HepG2 (cell line): ENCODE data around the gene FANCF. TPM values are rescaled to one million over a fixed set of nuclear protein-coding genes. Genes with fewer than 3 reads are reported as not detected.

Experiments used
- ATF7 ChIP-seq, 2 experiments: fragments of 450-650 bp in 1 of 2; sonication (generic) in 1 of 2; formaldehyde crosslinking in 1 of 2; IDR thresholded peaks; 2 replicates each; pipeline versions ENCODE4 v1.4.0 to v1.6.1; 2016 to 2020; ENCODE audit warnings: antibody characterized with exemption in 1 of 2, mild to moderate bottlenecking in 1 of 2, missing genetic modification reagents in 1 of 2
- DNMT3B ChIP-seq: conservative IDR thresholded peaks from 2 replicates; pipeline ENCODE4 v1.6.1; 2016; ENCODE audit warnings: missing biosample characterization, control low read depth
- HMG20B ChIP-seq: conservative IDR thresholded peaks from 2 replicates; pipeline ENCODE4 v1.6.1; 2016; ENCODE audit warnings: missing genetic modification reagents, missing compliant biosample characterization
- HOXA9 ChIP-seq: sonication (generic); formaldehyde crosslinking; IDR thresholded peaks from 2 replicates; pipeline ENCODE4 v1.8.1; 2022; ENCODE audit warnings: missing genetic modification reagents, mild to moderate bottlenecking, moderate library complexity, borderline replicate concordance
- KDM6A ChIP-seq: IDR thresholded peaks from 2 replicates; pipeline ENCODE4 v1.6.1; 2016; ENCODE audit warnings: low read depth
- NCOA1 ChIP-seq: sonication (generic); formaldehyde crosslinking; IDR thresholded peaks from 2 replicates; pipeline ENCODE4 v1.9.0; 2021; ENCODE audit warnings: missing genetic modification reagents
- PLRG1 ChIP-seq: fragments of 450-650 bp; conservative IDR thresholded peaks from 2 replicates; pipeline ENCODE4 v1.6.1; 2016
- SAP130 ChIP-seq: IDR thresholded peaks from 2 replicates; pipeline ENCODE4 v1.6.1; 2016; ENCODE audit warnings: low read depth
- TBX2 ChIP-seq: sonication (generic); formaldehyde crosslinking; IDR thresholded peaks from 2 replicates; pipeline ENCODE4 v1.5.0; 2020; ENCODE audit warnings: missing genetic modification reagents, mild to moderate bottlenecking, borderline replicate concordance
- ZKSCAN8 ChIP-seq: IDR thresholded peaks from 2 replicates; pipeline ENCODE4 v1.6.1; 2016; ENCODE audit warnings: borderline replicate concordance, missing genetic modification reagents, missing compliant biosample characterization
- ZMYM2 ChIP-seq: sonication (generic); formaldehyde crosslinking; IDR thresholded peaks from 2 replicates; pipeline ENCODE4 v1.8.0; 2022; ENCODE audit warnings: mild to moderate bottlenecking, missing genetic modification reagents
- ZNF205 ChIP-seq: IDR thresholded peaks from 2 replicates; pipeline ENCODE4 v1.6.1; 2018; ENCODE audit warnings: missing biosample characterization, missing genetic modification reagents
- ZNF230 ChIP-seq: sonication (generic); formaldehyde crosslinking; IDR thresholded peaks from 2 replicates; pipeline ENCODE4 v1.4.0; 2020; ENCODE audit warnings: mild to moderate bottlenecking, missing genetic modification reagents
- ZNF44 ChIP-seq: sonication (generic); formaldehyde crosslinking; IDR thresholded peaks from 2 replicates; pipeline ENCODE4 v1.5.1; 2020; ENCODE audit warnings: mild to moderate bottlenecking, missing genetic modification reagents
- ZNF451 ChIP-seq: sonication (generic); formaldehyde crosslinking; IDR thresholded peaks from 2 replicates; pipeline ENCODE4 v1.5.0; 2020; ENCODE audit warnings: mild to moderate bottlenecking, missing genetic modification reagents
- polyA plus RNA-seq, 8 experiments: library from polyadenylated mRNA; depleted of rRNA in 3 of 8; stranded (reverse) in 7 of 8; unstranded in 1 of 8; fragments of >200 nt; fragmentation: Illumina TruSeq in 4 of 8; extraction: Trizol in 4 of 8; gene quantifications; 2 replicates each; pipeline versions ENCODE4 v1.2.1 to v1.2.3, GENCODE V29; 2011 to 2016; ENCODE audit warnings: low read depth in 4 of 8, missing spikeins in 1 of 8, mixed read lengths in 1 of 8; ENCODE audit not compliant: insufficient read depth in 1 of 8
- total RNA-seq, 5 experiments: library from RNA; depleted of rRNA; stranded (reverse); fragments of >200 nt; fragmentation: Illumina TruSeq; extraction: Trizol; gene quantifications; 2 replicates each; pipeline ENCODE4 v1.2.3, GENCODE V29; 2016; ENCODE audit warnings: low read depth in 1 of 5
- TF ChIP-seq, protein P1 (sequence below): sonication (generic); formaldehyde crosslinking; IDR thresholded peaks from 2 replicates; pipeline ENCODE4 v1.5.1; 2020; ENCODE audit warnings: mild to moderate bottlenecking, missing genetic modification reagents, borderline replicate concordance
- TF ChIP-seq, protein P2 (sequence below): sonication (generic); formaldehyde crosslinking; IDR thresholded peaks from 2 replicates; pipeline ENCODE4 v1.8.0; 2022; ENCODE audit warnings: mild to moderate bottlenecking, missing genetic modification reagents, moderate library complexity
- TF ChIP-seq, protein P3 (sequence below), 2 experiments: IDR thresholded peaks; 2 replicates each; pipeline ENCODE4 v1.6.1; 2011 to 2012; ENCODE audit warnings: low read length in 2 of 2, borderline replicate concordance in 1 of 2, low read depth in 1 of 2, mild to moderate bottlenecking in 1 of 2, moderate library complexity in 1 of 2
- TF ChIP-seq, protein P4 (sequence below): sonication (generic); formaldehyde crosslinking; IDR thresholded peaks from 2 replicates; pipeline ENCODE4 v1.4.0; 2020; ENCODE audit warnings: missing genetic modification reagents

FANCF gene
- total and polyA plus RNA-seq, 2 of the 13 experiments (the other 11 are each of a cell fraction or from before 2014, with no cell fraction given): 2.5 to 9.7 TPM

DNA sequence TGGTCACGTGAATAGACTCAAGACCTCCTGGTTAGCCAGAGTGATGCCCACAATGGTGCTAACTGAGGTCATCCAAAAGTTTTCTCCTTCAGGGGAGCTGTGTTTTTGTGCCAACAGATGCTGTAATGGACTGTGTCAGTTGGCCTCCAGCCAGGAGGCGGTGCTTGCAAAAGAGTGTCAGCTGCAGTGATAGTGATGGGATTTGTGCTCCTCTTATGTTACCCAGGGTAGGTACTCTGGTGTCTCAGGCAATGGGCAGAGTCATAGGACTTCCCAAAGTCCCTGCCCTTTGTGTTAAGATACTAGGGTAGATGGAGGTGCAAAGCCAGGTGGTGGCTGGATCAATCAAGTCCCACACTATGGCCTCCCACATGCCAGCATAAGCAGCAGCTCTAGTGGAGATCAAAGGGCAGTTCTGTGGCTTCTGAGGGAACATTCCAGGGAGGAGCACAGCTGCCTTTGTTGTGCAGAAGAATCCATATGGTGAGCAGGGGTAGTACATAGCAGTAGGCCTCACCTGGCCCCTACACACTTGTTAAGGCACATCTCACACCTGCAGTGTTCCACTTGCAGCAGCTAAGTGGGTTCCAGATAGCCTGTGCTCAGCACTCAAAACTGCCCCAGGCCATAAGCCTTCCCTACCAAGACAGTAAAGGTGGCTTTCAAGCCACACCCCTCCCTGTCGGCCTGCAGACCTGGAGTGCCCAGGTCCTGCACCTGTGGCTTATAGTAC is 9.4 kb upstream of the FANCF start (continued):
- TF ChIP-seq, protein P1, sequence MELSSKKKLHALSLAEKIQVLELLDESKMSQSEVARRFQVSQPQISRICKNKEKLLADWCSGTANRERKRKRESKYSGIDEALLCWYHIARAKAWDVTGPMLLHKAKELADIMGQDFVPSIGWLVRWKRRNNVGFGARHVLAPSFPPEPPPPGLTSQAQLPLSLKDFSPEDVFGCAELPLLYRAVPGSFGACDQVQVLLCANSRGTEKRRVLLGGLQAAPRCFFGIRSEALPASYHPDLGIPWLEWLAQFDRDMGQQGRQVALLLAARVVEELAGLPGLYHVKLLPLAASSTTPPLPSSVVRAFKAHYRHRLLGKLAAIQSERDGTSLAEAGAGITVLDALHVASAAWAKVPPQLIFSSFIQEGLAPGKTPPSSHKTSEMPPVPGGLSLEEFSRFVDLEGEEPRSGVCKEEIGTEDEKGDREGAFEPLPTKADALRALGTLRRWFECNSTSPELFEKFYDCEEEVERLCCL (CRISPR knock-in tag): no peak
- TF ChIP-seq ZNF230 (CRISPR knock-in tag) (no peak), ZMYM2 (CRISPR knock-in tag) (no peak), DNMT3B (no peak), NCOA1 (CRISPR knock-in tag) (no peak), ZNF451 (CRISPR knock-in tag) (no peak), PLRG1 (no peak), KDM6A (CRISPR knock-in tag) (peak; percentile 86), ZNF205 (CRISPR knock-in tag) (peak; percentile 61; the same call in 1 of the 2 replicates), SAP130 (CRISPR knock-in tag) (peak; percentile 68; the same call in 1 of the 2 replicates), TBX2 (peak; percentile 77; the same call in 1 of the 2 replicates), ATF7 (IDR thresholded peaks at IDR 0.05) (no peak), ATF7 (CRISPR knock-in tag; IDR thresholded peaks at IDR 0.05) (no peak), HOXA9 (no peak), HMG20B (CRISPR knock-in tag) (peak; percentile 46; the same call in 1 of the 2 replicates), ZKSCAN8 (CRISPR knock-in tag) (no peak), ZNF44 (CRISPR knock-in tag) (no peak)
- TF ChIP-seq, protein P2, sequence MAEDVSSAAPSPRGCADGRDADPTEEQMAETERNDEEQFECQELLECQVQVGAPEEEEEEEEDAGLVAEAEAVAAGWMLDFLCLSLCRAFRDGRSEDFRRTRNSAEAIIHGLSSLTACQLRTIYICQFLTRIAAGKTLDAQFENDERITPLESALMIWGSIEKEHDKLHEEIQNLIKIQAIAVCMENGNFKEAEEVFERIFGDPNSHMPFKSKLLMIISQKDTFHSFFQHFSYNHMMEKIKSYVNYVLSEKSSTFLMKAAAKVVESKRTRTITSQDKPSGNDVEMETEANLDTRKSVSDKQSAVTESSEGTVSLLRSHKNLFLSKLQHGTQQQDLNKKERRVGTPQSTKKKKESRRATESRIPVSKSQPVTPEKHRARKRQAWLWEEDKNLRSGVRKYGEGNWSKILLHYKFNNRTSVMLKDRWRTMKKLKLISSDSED (CRISPR knock-in tag): no peak
- TF ChIP-seq, protein P3, sequence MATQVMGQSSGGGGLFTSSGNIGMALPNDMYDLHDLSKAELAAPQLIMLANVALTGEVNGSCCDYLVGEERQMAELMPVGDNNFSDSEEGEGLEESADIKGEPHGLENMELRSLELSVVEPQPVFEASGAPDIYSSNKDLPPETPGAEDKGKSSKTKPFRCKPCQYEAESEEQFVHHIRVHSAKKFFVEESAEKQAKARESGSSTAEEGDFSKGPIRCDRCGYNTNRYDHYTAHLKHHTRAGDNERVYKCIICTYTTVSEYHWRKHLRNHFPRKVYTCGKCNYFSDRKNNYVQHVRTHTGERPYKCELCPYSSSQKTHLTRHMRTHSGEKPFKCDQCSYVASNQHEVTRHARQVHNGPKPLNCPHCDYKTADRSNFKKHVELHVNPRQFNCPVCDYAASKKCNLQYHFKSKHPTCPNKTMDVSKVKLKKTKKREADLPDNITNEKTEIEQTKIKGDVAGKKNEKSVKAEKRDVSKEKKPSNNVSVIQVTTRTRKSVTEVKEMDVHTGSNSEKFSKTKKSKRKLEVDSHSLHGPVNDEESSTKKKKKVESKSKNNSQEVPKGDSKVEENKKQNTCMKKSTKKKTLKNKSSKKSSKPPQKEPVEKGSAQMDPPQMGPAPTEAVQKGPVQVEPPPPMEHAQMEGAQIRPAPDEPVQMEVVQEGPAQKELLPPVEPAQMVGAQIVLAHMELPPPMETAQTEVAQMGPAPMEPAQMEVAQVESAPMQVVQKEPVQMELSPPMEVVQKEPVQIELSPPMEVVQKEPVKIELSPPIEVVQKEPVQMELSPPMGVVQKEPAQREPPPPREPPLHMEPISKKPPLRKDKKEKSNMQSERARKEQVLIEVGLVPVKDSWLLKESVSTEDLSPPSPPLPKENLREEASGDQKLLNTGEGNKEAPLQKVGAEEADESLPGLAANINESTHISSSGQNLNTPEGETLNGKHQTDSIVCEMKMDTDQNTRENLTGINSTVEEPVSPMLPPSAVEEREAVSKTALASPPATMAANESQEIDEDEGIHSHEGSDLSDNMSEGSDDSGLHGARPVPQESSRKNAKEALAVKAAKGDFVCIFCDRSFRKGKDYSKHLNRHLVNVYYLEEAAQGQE (IDR thresholded peaks at IDR 0.05; ENCODE audit: borderline replicate concordance in 1 of 2, low read depth in 1 of 2, low read length in 2 of 2): no peak
- TF ChIP-seq, protein P4, sequence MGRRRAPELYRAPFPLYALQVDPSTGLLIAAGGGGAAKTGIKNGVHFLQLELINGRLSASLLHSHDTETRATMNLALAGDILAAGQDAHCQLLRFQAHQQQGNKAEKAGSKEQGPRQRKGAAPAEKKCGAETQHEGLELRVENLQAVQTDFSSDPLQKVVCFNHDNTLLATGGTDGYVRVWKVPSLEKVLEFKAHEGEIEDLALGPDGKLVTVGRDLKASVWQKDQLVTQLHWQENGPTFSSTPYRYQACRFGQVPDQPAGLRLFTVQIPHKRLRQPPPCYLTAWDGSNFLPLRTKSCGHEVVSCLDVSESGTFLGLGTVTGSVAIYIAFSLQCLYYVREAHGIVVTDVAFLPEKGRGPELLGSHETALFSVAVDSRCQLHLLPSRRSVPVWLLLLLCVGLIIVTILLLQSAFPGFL: no peak
